ENCODE data around the gene AQP3.

AQP3 gene

GRCh38 chr9:33440204-33440603, 7.2 kb downstream of the AQP3 start:
- no peaks in the 10 kb centered on the region for H3K9me2 ChIP-seq (replicated peaks; ENCODE audit: insufficient read depth, low read length)
- H3K79me2 ChIP-seq (ENCODE audit: insufficient read depth, low read length), result no peaks in the 10 kb centered on the region
- H4K20me1 ChIP-seq (ENCODE audit: low read depth, low read length), result no peaks in the 10 kb centered on the region
- H3K27me3 ChIP-seq (ENCODE audit: low read length), result no peaks in the 10 kb centered on the region
- no peaks in the 10 kb centered on the region for H3K36me3 ChIP-seq (ENCODE audit: low read length)
- no peak overlapping the region for H3K4me3 ChIP-seq (ENCODE audit: insufficient read depth, low read length, poor library complexity, severe bottlenecking)
- H3F3A ChIP-seq (ENCODE audit: insufficient read depth), result no peaks in the 10 kb centered on the region
- TF ChIP-seq CTCF (IDR thresholded peaks at IDR 0.05; ENCODE audit: insufficient read depth, low read length, poor library complexity, severe bottlenecking) (no peak), EZH2phosphoT487 (conservative IDR thresholded peaks at IDR 0.05; ENCODE audit: low read length) (no peak)
- H3K9me3 ChIP-seq (ENCODE audit: insufficient read depth, low read length), result no peaks in the 10 kb centered on the region
- H2AFZ ChIP-seq (ENCODE audit: low read depth, low read length, severe bottlenecking), result no peak overlapping the region
- no peak overlapping the region for H3K4me2 ChIP-seq (ENCODE audit: low read depth, low read length, poor library complexity, severe bottlenecking)
- H3K27ac ChIP-seq (ENCODE audit: low read depth, low read length), result no peak overlapping the region
- no peak overlapping the region for H3K9ac ChIP-seq (ENCODE audit: low read length)

- Histone ChIP-seq H3K4me2 (ENCODE audit: low read depth, low read length, poor library complexity, severe bottlenecking) (no peak overlapping the region), H3K27me3 (ENCODE audit: low read length) (no peaks in the 10 kb centered on the region), H2AFZ (ENCODE audit: low read depth, low read length, severe bottlenecking) (no peak overlapping the region), H3K36me3 (ENCODE audit: low read length) (no peaks in the 10 kb centered on the region), H3K9ac (ENCODE audit: low read length) (no peak overlapping the region), H3K27ac (ENCODE audit: low read depth, low read length) (no peak overlapping the region), H3F3A (ENCODE audit: insufficient read depth) (no peaks in the 10 kb centered on the region), H4K20me1 (ENCODE audit: low read depth, low read length) (no peaks in the 10 kb centered on the region), H3K9me2 (replicated peaks; ENCODE audit: insufficient read depth, low read length) (no peaks in the 10 kb centered on the region), H3K4me3 (ENCODE audit: insufficient read depth, low read length, poor library complexity, severe bottlenecking) (no peak overlapping the region), H3K9me3 (ENCODE audit: insufficient read depth, low read length) (no peaks in the 10 kb centered on the region), H3K79me2 (ENCODE audit: insufficient read depth, low read length) (no peaks in the 10 kb centered on the region)
- no peak for TF ChIP-seq EZH2phosphoT487 (conservative IDR thresholded peaks at IDR 0.05; ENCODE audit: low read length)
- no peak for TF ChIP-seq CTCF (IDR thresholded peaks at IDR 0.05; ENCODE audit: insufficient read depth, low read length, poor library complexity, severe bottlenecking)
These were observed 7.7 kb downstream of the AQP3 start for GRCh38 chr9:33439731-33440130.

GRCh38 chr9:33438926-33439680, 8.3 kb downstream of the AQP3 start:
- no peaks in the 10 kb centered on the region for H3K27me3 ChIP-seq (ENCODE audit: low read length)
- no peak overlapping the region for H3K9ac ChIP-seq (ENCODE audit: low read length)
- no peak overlapping the region for H3K4me3 ChIP-seq (ENCODE audit: insufficient read depth, low read length, poor library complexity, severe bottlenecking)
- H3K79me2 ChIP-seq (ENCODE audit: insufficient read depth, low read length), result no peaks in the 10 kb centered on the region
- H2AFZ ChIP-seq (ENCODE audit: low read depth, low read length, severe bottlenecking), result no peak overlapping the region
- TF ChIP-seq EZH2phosphoT487 (conservative IDR thresholded peaks at IDR 0.05; ENCODE audit: low read length) (no peak), CTCF (IDR thresholded peaks at IDR 0.05; ENCODE audit: insufficient read depth, low read length, poor library complexity, severe bottlenecking) (no peak)
- H4K20me1 ChIP-seq (ENCODE audit: low read depth, low read length), result no peaks in the 10 kb centered on the region
- no peak overlapping the region for H3K27ac ChIP-seq (ENCODE audit: low read depth, low read length)
- no peaks in the 10 kb centered on the region for H3K9me2 ChIP-seq (replicated peaks; ENCODE audit: insufficient read depth, low read length)
- H3K36me3 ChIP-seq (ENCODE audit: low read length), result no peaks in the 10 kb centered on the region
- no peaks in the 10 kb centered on the region for H3F3A ChIP-seq (ENCODE audit: insufficient read depth)
- H3K4me2 ChIP-seq (ENCODE audit: low read depth, low read length, poor library complexity, severe bottlenecking), result no peak overlapping the region
- H3K9me3 ChIP-seq (ENCODE audit: insufficient read depth, low read length), result no peaks in the 10 kb centered on the region
